GM19240 (cell line): ENCODE measurements around the gene PLXNA1.

ENCODE experiments used
- DNase-seq: peaks from one replicate; pipeline ENCODE4 v3.0.0; 2011; ENCODE audit warnings: low spot score; ENCODE audit not compliant: insufficient read length

Gene PLXNA1

DNA sequence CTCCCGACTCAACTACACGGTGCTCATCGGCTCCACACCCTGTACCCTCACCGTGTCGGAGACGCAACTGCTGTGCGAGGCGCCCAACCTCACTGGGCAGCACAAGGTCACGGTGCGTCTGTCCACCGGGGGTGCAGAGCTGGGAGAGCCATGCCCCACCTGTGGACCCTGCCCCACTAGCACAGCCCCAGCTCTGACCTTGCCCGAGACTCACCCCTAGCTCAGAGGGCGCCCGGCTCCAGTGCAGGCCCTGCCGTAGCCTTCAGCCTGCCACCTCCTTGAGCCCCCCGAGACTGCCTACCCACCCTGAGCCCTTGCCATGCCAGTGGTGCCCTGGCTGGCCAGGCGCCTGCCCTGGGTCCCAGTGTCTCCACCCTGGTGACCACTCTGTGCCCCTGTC, 34.9 kb downstream of the PLXNA1 start:
- DNase-seq, result no peak

GRCh38 chr3:127018306-127018828, 35.5 kb downstream of the PLXNA1 start:
- DNase-seq, result no peak

- DNase-seq, result no peak
These were observed 36.5 kb downstream of the PLXNA1 start for GRCh38 chr3:127019449-127019848.

- DNase-seq, result no peak
These were observed 37.6 kb downstream of the PLXNA1 start for GRCh38 chr3:127020543-127020942.

DNA sequence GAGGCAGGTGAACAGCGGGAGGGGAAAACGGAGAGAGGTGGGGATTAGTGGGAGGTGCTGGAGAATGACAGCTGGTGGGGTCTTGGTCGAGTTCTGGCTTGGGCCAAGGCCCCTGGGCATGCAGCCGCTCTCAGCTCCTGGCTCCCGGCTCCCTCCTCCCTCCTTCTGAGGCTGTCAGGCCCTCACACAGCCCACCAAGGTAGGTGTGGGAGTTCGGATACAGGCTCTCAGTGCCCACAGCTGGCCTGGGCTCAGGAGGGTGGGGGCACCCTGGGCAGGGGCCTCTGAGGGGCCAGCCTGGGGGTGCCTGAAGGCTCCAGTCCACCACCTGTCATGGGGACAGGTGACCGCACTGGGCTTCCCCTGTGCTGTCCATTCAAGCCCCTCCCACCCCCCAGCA, 39.9 kb downstream of the PLXNA1 start:
- DNase-seq, result no peak

DNA sequence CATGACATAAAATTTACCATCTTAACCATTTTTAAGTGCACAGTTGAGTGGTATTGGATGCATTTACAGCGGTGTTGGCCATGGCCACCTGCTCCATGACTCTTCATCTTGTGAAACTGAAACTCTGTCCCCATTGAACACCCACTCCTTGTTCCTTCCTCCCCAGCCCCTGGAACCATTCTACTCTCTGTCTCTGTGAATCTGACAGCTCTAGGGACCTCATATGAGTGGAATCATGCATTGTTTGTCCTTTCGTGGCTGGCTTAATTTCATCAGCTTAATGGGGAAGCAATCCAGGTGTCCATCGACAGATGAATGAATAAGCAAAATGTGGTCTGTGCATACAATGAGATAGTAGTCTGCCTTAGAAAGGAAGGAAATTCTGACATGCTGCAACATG, 42.5 kb downstream of the PLXNA1 start:
- no peak for DNase-seq

DNA sequence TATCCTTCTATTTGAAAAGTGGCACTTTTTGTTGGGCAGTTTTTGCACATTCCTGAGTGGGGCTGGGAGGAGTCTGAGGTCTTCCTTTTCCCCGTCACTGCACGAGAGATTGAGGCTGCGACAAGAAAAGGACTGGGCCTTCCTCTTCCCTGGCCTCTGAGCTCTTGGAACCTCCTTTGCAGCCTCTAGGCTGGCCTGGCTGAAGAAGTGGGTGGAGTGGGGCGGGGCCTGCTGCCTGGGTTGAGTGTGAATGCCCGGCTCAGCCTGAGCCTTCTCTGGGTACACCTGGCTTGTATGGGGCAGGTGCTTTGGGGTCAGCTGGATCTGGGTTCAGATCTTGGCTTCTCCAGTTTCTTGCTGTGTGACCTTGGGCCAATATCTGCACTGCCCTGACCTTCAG, 43.1 kb downstream of the PLXNA1 start:
- DNase-seq, result no peak

DNA sequence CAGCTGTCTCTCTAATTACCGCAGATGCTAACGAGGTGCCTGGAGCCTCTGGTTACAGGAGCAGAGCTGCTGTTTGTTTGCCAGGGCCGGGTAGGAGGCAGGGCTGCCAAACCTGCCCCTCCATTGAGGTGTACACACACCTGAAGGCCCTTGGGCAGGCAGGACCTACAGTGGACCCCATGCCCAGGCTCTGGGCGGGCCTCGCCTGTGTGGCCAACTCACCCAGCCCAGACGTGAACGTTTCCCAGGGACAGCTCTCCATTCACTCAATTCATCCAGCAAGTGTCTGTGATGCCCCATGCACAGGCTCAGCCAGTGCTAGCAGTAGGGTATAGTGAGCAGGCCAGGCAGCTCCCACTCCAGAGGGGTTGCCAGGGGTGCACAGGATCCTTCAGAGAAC, 43.7 kb downstream of the PLXNA1 start:
- DNase-seq, result no peak

DNA sequence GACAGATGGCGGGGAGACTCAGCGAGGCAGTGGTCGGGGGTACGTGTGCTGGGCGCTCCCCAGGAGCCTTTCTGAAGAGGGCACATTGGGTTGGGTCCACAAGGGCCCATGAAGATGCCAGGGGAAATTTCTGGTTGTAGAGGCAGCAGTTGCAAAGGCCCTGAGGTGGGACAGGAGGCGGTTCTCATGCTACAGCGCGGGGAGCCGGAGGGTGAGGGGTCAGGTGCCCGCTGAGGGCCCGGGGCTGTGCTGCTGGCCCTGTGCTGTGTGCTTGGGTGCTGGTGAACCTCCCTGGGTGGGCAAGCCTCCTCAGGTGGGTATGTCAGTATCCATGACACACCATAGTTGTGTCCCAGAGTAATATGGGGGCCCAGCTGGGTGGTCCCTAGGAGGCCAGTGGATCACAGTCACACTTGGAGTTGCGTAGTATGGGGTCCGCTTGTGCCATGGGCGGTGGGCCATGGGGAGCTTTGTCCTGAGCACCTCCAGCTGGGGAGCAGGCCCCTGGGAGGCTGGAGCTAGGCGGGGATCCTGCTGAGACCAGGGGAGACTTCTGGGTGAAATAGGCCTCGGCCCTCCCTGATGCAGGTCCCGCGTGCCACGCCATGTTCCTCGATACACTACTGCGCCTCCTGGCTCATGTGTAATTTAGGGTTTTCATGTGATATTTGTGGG, 44.3 kb downstream of the PLXNA1 start:
- DNase-seq, result no peak

DNA sequence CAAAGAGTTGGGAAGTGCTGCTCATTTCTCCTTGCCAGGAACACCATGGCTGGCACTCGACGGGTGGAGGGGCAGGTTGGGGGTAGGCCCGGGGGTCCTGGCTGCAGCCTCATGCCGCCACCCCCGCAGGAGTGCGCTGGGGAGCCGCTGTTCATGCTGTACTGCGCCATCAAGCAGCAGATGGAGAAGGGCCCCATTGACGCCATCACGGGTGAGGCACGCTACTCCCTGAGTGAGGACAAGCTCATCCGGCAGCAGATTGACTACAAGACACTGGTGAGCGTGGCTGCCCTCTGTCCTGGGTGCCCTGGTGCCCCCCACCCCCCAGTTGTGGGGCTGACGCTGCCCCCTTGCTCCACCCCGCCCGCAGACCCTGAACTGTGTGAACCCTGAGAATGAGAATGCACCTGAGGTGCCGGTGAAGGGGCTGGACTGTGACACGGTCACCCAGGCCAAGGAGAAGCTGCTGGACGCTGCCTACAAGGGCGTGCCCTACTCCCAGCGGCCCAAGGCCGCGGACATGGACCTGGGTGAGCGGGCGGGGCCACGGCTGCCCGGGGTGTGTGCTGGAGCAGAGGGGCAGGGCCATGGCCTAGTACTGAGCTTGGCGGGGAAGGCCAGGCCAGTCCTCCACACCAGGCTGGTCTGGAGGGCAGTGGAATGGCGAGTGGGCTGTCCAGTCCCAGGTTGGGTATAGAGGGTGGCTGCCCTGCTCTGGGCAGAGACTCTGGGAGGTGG, 45.1 kb downstream of the PLXNA1 start:
- DNase-seq, result no peak

DNA sequence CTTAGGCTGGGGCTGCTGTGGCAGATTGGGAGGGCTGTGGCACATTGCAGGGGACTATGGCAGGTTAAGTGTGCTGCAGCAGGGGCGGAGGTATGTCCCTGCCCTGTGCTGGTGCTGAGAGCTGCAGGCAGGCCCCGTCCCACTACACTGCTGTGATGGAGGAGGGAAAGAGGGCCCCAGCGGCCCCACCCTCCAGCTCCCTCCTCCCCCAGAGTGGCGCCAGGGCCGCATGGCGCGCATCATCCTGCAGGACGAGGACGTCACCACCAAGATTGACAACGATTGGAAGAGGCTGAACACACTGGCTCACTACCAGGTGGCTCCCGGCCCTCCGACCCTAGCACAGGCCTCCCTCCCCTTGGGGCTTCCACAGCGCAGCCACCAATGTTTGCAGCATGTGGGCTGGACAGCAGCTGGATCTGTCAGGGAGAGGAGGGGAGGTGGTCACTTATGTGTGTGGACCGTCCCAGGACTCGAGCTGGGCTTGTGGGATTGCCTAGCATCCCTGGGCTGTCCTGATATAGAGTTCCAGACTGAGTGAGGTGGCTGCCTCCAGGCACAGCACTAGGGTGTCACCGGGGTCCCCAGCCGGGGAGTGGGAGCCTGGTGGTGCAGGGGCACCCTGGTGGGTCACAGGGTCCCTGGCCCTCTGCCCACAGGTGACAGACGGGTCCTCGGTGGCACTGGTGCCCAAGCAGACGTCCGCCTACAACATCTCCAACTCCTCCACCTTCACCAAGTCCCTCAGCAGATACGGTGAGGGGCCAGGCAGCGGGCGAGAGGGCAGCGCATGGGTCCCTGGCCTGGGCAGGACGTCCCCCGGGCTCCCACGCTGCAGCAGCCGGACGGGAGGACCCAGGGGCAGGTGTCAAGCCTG, 46.1 kb downstream of the PLXNA1 start:
- DNase-seq, result no peak

DNA sequence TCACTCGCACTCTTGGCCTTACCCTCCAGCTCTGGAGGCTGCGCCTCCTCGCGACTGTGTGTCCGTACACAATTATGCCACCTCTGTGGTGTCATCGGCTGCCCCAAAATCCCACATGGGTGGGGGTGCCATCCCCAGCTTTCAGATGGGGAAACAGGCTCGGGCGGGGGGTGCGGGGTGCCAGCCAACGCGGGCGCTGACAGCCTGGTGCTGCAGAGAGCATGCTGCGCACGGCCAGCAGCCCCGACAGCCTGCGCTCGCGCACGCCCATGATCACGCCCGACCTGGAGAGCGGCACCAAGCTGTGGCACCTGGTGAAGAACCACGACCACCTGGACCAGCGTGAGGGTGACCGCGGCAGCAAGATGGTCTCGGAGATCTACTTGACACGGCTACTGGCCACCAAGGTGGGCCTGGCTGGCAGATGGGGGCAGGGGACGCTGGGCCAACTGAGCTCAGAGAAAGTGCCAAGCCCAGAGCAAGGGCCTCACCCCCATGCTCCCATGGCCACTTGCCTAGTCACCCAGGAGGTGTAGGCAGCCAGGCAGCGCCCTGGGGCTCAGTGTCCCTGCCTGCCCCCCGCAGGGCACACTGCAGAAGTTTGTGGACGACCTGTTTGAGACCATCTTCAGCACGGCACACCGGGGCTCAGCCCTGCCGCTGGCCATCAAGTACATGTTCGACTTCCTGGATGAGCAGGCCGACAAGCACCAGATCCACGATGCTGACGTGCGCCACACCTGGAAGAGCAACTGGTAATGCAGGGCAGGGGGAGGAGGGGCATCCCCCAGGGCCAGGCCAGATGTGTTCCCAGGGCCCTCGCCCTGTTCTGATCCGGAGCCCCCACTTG, 47.0 kb downstream of the PLXNA1 start:
- DNase-seq, result no peak

DNA sequence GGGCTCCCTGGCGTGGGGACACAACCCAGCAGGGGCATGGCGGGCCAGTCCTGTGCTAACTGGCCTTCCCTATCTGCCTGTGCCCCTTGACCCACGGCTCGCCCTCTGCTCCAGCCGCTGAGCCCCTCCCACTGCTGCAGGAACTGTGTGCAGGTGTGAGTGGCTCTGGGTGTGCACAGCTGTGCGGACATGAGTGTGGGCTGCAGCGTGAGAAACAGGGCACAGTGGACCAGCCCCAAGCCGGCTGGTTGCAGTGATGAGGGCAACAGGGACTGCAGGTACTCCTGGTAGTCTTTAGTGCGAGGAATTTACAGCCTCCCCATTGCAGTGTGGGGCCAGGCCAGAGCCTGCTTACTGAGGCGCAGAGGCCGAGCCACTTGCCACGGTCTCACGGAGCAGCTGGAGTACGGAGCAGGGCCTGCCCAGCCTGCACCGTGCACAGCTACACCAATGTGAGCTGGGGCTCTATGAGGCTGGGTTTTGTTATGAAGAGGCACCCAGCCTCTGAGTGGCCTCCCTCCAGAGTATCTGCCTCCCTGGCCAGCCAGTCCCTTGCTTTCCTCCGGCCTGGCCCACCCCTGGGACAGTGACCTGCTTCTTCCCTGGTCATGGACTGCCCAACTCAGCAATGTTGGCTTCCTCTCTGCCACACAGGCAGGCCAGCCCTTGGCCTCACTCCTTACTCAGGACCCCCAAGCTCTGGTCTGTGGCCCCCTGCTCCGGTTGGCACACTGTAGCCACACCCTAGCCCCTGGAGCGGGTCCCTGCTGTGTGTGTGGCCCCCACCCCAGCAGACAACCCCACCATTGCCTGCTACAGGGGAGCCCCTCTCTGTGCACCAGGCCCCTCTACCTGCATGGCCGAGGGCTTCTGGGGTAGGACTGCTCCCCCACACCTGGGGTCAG, 47.8 kb downstream of the PLXNA1 start:
- DNase-seq, result no peak

- DNase-seq, result no peak
These were observed 48.5 kb downstream of the PLXNA1 start for GRCh38 chr3:127031413-127031810.

DNA sequence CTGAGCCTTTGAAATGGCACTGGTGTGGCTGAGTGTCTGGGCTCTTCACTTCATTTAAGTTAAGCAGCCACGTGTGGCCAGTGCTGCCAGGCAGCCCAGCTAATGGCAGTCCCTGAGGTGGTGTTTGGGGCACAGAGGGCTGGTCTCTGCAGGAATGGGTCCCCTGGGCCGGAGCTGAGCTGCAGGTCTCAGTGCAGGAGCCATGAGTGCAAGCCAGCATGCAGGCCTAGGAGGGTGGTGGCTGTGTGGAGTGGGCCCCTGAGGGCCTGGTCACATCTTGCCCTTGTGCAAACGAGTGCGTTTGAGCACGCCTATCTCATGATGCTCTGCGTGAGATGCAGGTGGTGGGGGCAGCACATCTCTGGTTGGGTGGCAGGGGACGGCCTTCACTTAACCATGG, 48.9 kb downstream of the PLXNA1 start:
- DNase-seq, result no peak

- no peak for DNase-seq
These were observed 49.5 kb downstream of the PLXNA1 start for GRCh38 chr3:127032296-127032990.
